ENCODE data around the gene SYNGR4. TPM values are rescaled to one million over a fixed set of nuclear protein-coding genes. Genes with fewer than 3 reads are reported as not detected.

The SYNGR4 gene
- total RNA-seq, 1 donor from 2014 or later = not detected

GRCh38 chr19:48344892-48345291 lies 19.3 kb upstream of the SYNGR4 start:
- H3K27ac ChIP-seq = no peak overlapping the region
- no peaks in the 10 kb centered on the region for H3K36me3 Mint-ChIP-seq

DNA sequence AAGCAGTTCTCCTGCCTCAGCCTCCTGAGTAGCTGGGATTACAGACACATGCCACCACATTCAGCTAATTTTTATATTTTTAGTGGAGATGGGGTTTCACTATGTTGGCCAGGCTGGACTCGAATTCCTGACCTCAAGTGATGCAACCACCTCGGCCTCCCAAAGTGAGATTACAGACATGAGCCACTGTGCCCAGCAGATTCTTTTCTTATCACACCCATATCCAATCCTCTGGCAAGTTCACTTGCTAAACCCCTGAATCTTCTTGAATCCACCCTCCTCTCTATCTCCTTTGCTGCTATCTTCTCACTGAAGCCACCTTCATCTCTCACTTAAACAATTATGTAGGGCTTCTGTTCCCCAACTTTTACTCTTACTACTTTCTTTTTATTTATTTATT lies 18.0 kb upstream of the SYNGR4 start:
- H3K27ac ChIP-seq = no peak overlapping the region
- H3K9me3 Mint-ChIP-seq = no peaks in the 10 kb centered on the region
- H3K9me3 ChIP-seq (ENCODE audit: low read depth) = no peaks in the 10 kb centered on the region
- no peaks in the 10 kb centered on the region for H3K4me1 ChIP-seq
- no peak overlapping the region for H3K9ac ChIP-seq
- no peaks in the 10 kb centered on the region for H3K36me3 Mint-ChIP-seq
- no peak overlapping the region for H3K4me2 ChIP-seq
- H2AFZ ChIP-seq (replicated peaks) = no peak overlapping the region
- H3K4me3 ChIP-seq = no peak overlapping the region
- H3K27me3 Mint-ChIP-seq (ENCODE audit: insufficient read depth, low read depth) = peaks cover 17% of the 10 kb centered on the region
- no peaks in the 10 kb centered on the region for H4K20me1 ChIP-seq (ENCODE audit: low read depth)
- H3K4me1 Mint-ChIP-seq = peaks cover 7% of the 10 kb centered on the region
- no peak for DNase-seq (ENCODE audit: low spot score)
- H3K36me3 ChIP-seq = no peaks in the 10 kb centered on the region
- no peaks in the 10 kb centered on the region for H3K27me3 ChIP-seq
- H3K4me3 Mint-ChIP-seq = no peak overlapping the region
- no peaks in the 10 kb centered on the region for H3F3A ChIP-seq (ENCODE audit: low read depth)
- H3K27ac Mint-ChIP-seq = no peak overlapping the region
- H3K79me2 ChIP-seq (ENCODE audit: low read depth) = no peaks in the 10 kb centered on the region
- TF ChIP-seq EZH2phosphoT487 (IDR thresholded peaks at IDR 0.05) = no peak
- no peak for TF ChIP-seq EZH2 (IDR thresholded peaks at IDR 0.05)
- TF ChIP-seq, protein P1, sequence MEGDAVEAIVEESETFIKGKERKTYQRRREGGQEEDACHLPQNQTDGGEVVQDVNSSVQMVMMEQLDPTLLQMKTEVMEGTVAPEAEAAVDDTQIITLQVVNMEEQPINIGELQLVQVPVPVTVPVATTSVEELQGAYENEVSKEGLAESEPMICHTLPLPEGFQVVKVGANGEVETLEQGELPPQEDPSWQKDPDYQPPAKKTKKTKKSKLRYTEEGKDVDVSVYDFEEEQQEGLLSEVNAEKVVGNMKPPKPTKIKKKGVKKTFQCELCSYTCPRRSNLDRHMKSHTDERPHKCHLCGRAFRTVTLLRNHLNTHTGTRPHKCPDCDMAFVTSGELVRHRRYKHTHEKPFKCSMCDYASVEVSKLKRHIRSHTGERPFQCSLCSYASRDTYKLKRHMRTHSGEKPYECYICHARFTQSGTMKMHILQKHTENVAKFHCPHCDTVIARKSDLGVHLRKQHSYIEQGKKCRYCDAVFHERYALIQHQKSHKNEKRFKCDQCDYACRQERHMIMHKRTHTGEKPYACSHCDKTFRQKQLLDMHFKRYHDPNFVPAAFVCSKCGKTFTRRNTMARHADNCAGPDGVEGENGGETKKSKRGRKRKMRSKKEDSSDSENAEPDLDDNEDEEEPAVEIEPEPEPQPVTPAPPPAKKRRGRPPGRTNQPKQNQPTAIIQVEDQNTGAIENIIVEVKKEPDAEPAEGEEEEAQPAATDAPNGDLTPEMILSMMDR (IDR thresholded peaks at IDR 0.05) = no peak

More at GRCh38 chr19:48344892-48345291, 19.3 kb upstream of the SYNGR4 start:
- no peak for TF ChIP-seq EZH2 (IDR thresholded peaks at IDR 0.05)
- TF ChIP-seq, protein P1 (IDR thresholded peaks at IDR 0.05) = no peak
- no peak for TF ChIP-seq EZH2phosphoT487 (IDR thresholded peaks at IDR 0.05)
- H3K27me3 ChIP-seq = no peaks in the 10 kb centered on the region
- no peak overlapping the region for H3K27ac Mint-ChIP-seq
- H2AFZ ChIP-seq (replicated peaks) = no peak overlapping the region
- no peaks in the 10 kb centered on the region for H4K20me1 ChIP-seq (ENCODE audit: low read depth)
- H3K4me1 ChIP-seq = no peaks in the 10 kb centered on the region
- no peaks in the 10 kb centered on the region for H3K36me3 ChIP-seq
- no peak overlapping the region for H3K4me3 ChIP-seq
- no peaks in the 10 kb centered on the region for H3K9me3 Mint-ChIP-seq
- peaks cover 14% of the 10 kb centered on the region for H3K27me3 Mint-ChIP-seq (ENCODE audit: insufficient read depth, low read depth)
- H3K9ac ChIP-seq = no peak overlapping the region
- H3K4me3 Mint-ChIP-seq = no peak overlapping the region
- H3K79me2 ChIP-seq (ENCODE audit: low read depth) = no peaks in the 10 kb centered on the region
- no peak for DNase-seq (ENCODE audit: low spot score)
- no peaks in the 10 kb centered on the region for H3F3A ChIP-seq (ENCODE audit: low read depth)
- H3K9me3 ChIP-seq (ENCODE audit: low read depth) = no peaks in the 10 kb centered on the region
- H3K4me1 Mint-ChIP-seq = peaks cover 8% of the 10 kb centered on the region
- no peak overlapping the region for H3K4me2 ChIP-seq

- H2AFZ ChIP-seq (replicated peaks) = no peak overlapping the region
- no peaks in the 10 kb centered on the region for H3K36me3 Mint-ChIP-seq
- H3K27me3 ChIP-seq = no peaks in the 10 kb centered on the region
- H3K4me2 ChIP-seq = no peak overlapping the region
- no peak overlapping the region for H3K27ac ChIP-seq
- no peaks in the 10 kb centered on the region for H3F3A ChIP-seq (ENCODE audit: low read depth)
- no peak for TF ChIP-seq EZH2phosphoT487 (IDR thresholded peaks at IDR 0.05)
- TF ChIP-seq EZH2 (IDR thresholded peaks at IDR 0.05) = no peak
- TF ChIP-seq, protein P1 (IDR thresholded peaks at IDR 0.05) = no peak
- H3K9me3 ChIP-seq (ENCODE audit: low read depth) = no peaks in the 10 kb centered on the region
- H3K36me3 ChIP-seq = no peaks in the 10 kb centered on the region
- no peaks in the 10 kb centered on the region for H4K20me1 ChIP-seq (ENCODE audit: low read depth)
- H3K27me3 Mint-ChIP-seq (ENCODE audit: insufficient read depth, low read depth) = peaks cover 19% of the 10 kb centered on the region
- DNase-seq (ENCODE audit: low spot score) = no peak
- no peak overlapping the region for H3K4me3 ChIP-seq
- no peaks in the 10 kb centered on the region for H3K9me3 Mint-ChIP-seq
- no peaks in the 10 kb centered on the region for H3K4me1 ChIP-seq
- H3K4me3 Mint-ChIP-seq = no peak overlapping the region
- no peaks in the 10 kb centered on the region for H3K79me2 ChIP-seq (ENCODE audit: low read depth)
- peaks cover 11% of the 10 kb centered on the region for H3K4me1 Mint-ChIP-seq
- H3K27ac Mint-ChIP-seq = no peak overlapping the region
- no peak overlapping the region for H3K9ac ChIP-seq
Observed at GRCh38 chr19:48348045-48348444, 16.1 kb upstream of the SYNGR4 start.

All from neural progenitor cell (in vitro differentiated cells).